Measurements from ENCODE around the gene NAV2.

DNA sequence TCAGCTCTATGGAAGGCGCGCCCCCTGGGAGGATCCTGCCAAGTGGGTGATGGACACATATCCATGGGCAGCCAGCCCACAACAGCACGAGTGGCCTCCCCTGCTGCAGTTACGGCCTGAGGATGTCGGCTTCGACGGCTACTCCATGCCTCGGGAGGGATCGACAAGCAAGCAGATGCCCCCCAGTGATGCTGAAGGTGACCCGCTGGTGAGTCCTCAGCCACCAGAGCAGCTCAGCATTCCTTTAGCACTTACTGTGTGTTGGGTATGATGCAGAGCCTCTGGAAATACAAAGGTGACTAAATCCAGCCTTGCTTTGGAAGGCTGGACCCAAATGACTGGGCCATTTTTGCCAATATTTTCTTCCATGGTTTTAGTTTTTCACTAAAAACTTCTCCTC, 402.0 kb downstream of the NAV2 start:
- TF ChIP-seq POLR2A (IDR thresholded peaks at IDR 0.05; ENCODE audit: extremely low read depth, insufficient read length) = no peak
- TF ChIP-seq CTCF (IDR thresholded peaks at IDR 0.05; ENCODE audit: low read depth, low read length) = no peak
- TF ChIP-seq MYC (IDR thresholded peaks at IDR 0.05; ENCODE audit: low read depth, low read length) = no peak
- no peak for TF ChIP-seq MAX (IDR thresholded peaks at IDR 0.05; ENCODE audit: low read depth, low read length)

Measured in NB4 (cell line).